ENCODE data around the gene LRRC25. TPM values are rescaled to one million over a fixed set of nuclear protein-coding genes. Genes with fewer than 3 reads are reported as not detected.

Gene LRRC25
- total RNA-seq, 1 donor from 2014 or later = not detected

GRCh38 chr19:18435842-18436670 is 38.6 kb upstream of the LRRC25 start:
- DNase-seq (ENCODE audit: low read depth) = no peak

- DNase-seq (ENCODE audit: low read depth) = no peak
Measured at GRCh38 chr19:18435178-18435841, 37.9 kb upstream of the LRRC25 start.

GRCh38 chr19:18434411-18435175 is 37.2 kb upstream of the LRRC25 start:
- DNase-seq (ENCODE audit: low read depth) = no peak

GRCh38 chr19:18433735-18434398 is 36.4 kb upstream of the LRRC25 start:
- no peak for DNase-seq (ENCODE audit: low read depth)

GRCh38 chr19:18433015-18433691 is 35.7 kb upstream of the LRRC25 start:
- DNase-seq (ENCODE audit: low read depth) = no peak

- no peak for DNase-seq (ENCODE audit: low read depth)
Measured at GRCh38 chr19:18432275-18433014, 35.0 kb upstream of the LRRC25 start.

GRCh38 chr19:18431351-18432197 is 34.2 kb upstream of the LRRC25 start:
- DNase-seq (ENCODE audit: low read depth) = no peak

- DNase-seq (ENCODE audit: low read depth) = no peak
Measured at GRCh38 chr19:18430417-18431144, 33.2 kb upstream of the LRRC25 start.

GRCh38 chr19:18429717-18430416 is 32.4 kb upstream of the LRRC25 start:
- no peak for DNase-seq (ENCODE audit: low read depth)

GRCh38 chr19:18428787-18429674 is 31.6 kb upstream of the LRRC25 start:
- DNase-seq (ENCODE audit: low read depth) = no peak

GRCh38 chr19:18428173-18428786 is 30.9 kb upstream of the LRRC25 start:
- no peak for DNase-seq (ENCODE audit: low read depth)

- no peak for DNase-seq (ENCODE audit: low read depth)
Measured at GRCh38 chr19:18427743-18428113, 30.3 kb upstream of the LRRC25 start.

GRCh38 chr19:18427080-18427742 is 29.8 kb upstream of the LRRC25 start:
- no peak for DNase-seq (ENCODE audit: low read depth)

GRCh38 chr19:18426416-18426767 is 29.0 kb upstream of the LRRC25 start:
- DNase-seq (ENCODE audit: low read depth) = no peak

- no peak for DNase-seq (ENCODE audit: low read depth)
Measured at GRCh38 chr19:18425515-18426415, 28.3 kb upstream of the LRRC25 start.

Measured in renal cortical epithelial cell (primary cell).